SH-SY5Y (cell line): Measurements from ENCODE around the gene KL.

ENCODE experiments used
- GATA2 ChIP-seq: IDR thresholded peaks from 2 replicates; pipeline ENCODE4 v1.6.1; 2011; ENCODE audit warnings: mild to moderate bottlenecking, low read depth, low read length
- GATA3 ChIP-seq: IDR thresholded peaks from 2 replicates; pipeline ENCODE4 v1.6.1; 2011; ENCODE audit warnings: low read depth, mild to moderate bottlenecking, low read length, moderate library complexity

DNA sequence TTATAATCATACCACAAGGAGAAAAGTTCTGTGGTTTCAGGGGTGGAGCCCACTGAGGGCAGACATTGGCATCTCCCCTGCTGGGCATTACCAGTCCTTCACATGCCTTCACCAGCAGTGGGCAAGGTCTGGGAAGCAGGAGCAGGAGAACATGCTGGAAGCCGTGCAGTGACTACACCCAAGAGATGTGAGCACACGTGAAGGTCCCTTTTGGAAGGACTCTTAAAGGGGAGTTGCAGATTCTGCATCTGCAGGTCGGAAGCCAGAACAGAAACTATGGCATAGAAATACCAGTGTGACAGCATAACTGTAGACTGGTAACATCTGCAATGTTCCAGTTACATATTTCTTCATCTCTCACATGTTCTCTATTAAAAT lies 26.9 kb upstream of the KL start:
- TF ChIP-seq GATA2, result no peak
- TF ChIP-seq GATA3, result no peak
